Esophagus squamous epithelium (tissue), 4 donors: ENCODE results near the gene C16orf78.

Source experiments
- POLR2A ChIP-seq, 4 donors: fragments of 450-650 bp; IDR thresholded peaks; one replicate each; pipeline ENCODE4 v1.6.1; 2017; ENCODE audit warnings: antibody characterized with exemption in 4 of 4, mild to moderate bottlenecking in 4 of 4, moderate library complexity in 3 of 4
- TF ChIP-seq, protein P1 (sequence below), 6 experiments: fragments of 450-650 bp in 4 of 6; fragments of 200-600 bp in 2 of 6; sonication (generic) in 2 of 6; IDR thresholded peaks; one replicate each; pipeline ENCODE4 v1.5.1; 2016 to 2019; ENCODE audit warnings: antibody characterized with exemption in 6 of 6, mild to moderate bottlenecking in 4 of 6, moderate library complexity in 4 of 6

DNA sequence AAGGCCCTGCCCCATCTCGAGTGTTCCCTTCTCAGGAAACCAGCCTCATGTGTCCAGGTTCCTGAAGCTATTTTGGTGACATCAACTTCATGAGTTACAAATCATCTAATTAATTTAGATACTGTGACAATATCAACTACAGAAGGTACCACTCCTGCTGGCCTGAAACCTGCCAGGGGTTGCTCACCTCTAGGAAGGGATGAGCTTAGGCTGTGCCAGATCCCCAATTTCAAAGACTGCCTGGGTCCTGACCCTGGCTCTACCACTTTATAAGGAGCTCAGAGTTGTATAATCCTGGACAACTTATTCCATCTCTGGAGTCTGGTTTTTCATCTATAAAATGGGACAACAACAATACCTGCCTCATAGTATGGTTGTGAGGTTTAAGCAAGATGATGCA, 5.2 kb downstream of the C16orf78 start:
- TF ChIP-seq, protein P1, sequence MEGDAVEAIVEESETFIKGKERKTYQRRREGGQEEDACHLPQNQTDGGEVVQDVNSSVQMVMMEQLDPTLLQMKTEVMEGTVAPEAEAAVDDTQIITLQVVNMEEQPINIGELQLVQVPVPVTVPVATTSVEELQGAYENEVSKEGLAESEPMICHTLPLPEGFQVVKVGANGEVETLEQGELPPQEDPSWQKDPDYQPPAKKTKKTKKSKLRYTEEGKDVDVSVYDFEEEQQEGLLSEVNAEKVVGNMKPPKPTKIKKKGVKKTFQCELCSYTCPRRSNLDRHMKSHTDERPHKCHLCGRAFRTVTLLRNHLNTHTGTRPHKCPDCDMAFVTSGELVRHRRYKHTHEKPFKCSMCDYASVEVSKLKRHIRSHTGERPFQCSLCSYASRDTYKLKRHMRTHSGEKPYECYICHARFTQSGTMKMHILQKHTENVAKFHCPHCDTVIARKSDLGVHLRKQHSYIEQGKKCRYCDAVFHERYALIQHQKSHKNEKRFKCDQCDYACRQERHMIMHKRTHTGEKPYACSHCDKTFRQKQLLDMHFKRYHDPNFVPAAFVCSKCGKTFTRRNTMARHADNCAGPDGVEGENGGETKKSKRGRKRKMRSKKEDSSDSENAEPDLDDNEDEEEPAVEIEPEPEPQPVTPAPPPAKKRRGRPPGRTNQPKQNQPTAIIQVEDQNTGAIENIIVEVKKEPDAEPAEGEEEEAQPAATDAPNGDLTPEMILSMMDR (IDR thresholded peaks at IDR 0.05): no peak
- no peak for TF ChIP-seq POLR2A (IDR thresholded peaks at IDR 0.05)
